ENCODE measurements around the gene RTEL1.

DNA sequence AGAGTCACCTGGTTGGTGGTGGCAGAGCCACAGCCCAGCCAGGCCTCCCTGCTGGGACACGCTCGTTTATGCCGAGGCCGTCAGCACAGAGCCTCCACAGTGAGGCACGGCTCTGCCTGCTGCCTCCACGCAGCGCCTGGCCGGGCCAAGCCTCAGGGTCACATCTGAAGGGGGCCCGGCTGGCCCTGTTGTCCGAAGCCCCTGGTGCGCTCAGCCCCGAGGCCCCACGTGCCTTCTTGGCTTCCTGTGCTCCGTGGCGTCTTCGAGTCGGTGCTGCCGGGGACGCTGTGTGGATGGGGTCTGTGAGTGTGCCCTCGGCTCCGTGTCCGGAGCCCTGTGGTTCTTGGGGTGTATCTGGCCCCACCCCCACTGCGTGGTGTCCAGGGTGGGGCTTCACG, 28.0 kb downstream of the RTEL1 start:
- no peak for TF ChIP-seq POLR2AphosphoS5 (IDR thresholded peaks at IDR 0.05; ENCODE audit: low read depth, low read length)
- TF ChIP-seq, protein P1, sequence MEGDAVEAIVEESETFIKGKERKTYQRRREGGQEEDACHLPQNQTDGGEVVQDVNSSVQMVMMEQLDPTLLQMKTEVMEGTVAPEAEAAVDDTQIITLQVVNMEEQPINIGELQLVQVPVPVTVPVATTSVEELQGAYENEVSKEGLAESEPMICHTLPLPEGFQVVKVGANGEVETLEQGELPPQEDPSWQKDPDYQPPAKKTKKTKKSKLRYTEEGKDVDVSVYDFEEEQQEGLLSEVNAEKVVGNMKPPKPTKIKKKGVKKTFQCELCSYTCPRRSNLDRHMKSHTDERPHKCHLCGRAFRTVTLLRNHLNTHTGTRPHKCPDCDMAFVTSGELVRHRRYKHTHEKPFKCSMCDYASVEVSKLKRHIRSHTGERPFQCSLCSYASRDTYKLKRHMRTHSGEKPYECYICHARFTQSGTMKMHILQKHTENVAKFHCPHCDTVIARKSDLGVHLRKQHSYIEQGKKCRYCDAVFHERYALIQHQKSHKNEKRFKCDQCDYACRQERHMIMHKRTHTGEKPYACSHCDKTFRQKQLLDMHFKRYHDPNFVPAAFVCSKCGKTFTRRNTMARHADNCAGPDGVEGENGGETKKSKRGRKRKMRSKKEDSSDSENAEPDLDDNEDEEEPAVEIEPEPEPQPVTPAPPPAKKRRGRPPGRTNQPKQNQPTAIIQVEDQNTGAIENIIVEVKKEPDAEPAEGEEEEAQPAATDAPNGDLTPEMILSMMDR (IDR thresholded peaks at IDR 0.05) = no peak
- TF ChIP-seq, protein P2, sequence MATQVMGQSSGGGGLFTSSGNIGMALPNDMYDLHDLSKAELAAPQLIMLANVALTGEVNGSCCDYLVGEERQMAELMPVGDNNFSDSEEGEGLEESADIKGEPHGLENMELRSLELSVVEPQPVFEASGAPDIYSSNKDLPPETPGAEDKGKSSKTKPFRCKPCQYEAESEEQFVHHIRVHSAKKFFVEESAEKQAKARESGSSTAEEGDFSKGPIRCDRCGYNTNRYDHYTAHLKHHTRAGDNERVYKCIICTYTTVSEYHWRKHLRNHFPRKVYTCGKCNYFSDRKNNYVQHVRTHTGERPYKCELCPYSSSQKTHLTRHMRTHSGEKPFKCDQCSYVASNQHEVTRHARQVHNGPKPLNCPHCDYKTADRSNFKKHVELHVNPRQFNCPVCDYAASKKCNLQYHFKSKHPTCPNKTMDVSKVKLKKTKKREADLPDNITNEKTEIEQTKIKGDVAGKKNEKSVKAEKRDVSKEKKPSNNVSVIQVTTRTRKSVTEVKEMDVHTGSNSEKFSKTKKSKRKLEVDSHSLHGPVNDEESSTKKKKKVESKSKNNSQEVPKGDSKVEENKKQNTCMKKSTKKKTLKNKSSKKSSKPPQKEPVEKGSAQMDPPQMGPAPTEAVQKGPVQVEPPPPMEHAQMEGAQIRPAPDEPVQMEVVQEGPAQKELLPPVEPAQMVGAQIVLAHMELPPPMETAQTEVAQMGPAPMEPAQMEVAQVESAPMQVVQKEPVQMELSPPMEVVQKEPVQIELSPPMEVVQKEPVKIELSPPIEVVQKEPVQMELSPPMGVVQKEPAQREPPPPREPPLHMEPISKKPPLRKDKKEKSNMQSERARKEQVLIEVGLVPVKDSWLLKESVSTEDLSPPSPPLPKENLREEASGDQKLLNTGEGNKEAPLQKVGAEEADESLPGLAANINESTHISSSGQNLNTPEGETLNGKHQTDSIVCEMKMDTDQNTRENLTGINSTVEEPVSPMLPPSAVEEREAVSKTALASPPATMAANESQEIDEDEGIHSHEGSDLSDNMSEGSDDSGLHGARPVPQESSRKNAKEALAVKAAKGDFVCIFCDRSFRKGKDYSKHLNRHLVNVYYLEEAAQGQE (IDR thresholded peaks at IDR 0.05; ENCODE audit: insufficient read depth in 1 of 2, low read depth in 2 of 2, low read length in 1 of 2) = no peak
- no peak for TF ChIP-seq TCF7L2 (IDR thresholded peaks at IDR 0.05; ENCODE audit: low read depth, low read length)

All from Panc1 (cell line).